PC-3 (cell line): ENCODE results near the gene UBTF. TPM values are rescaled to one million over a fixed set of nuclear protein-coding genes. Genes with fewer than 3 reads are reported as not detected.

Source experiments
- ATAC-seq: fragments of 200-7000 bp; cut with Tn5 transposase; 2 replicates; pipeline ENCODE4 v1.9.1; 2020; ENCODE audit warnings: mild to moderate bottlenecking, moderate library complexity
- BruUV-seq: library from RNA; stranded (reverse); fragments of 400-500 nt; replicated peaks from 2 replicates; lab custom pipeline; 2021; lab: Mats Ljungman, UMichigan
- CTCF ChIA-PET: fragments of 300-600 bp; sonication (Branson Sonifier 250); formaldehyde crosslinking; loops from one replicate; lab custom pipeline; 2022; ENCODE audit warnings: antibody characterized with exemption; lab: Charles Lee
- POLR2A ChIA-PET: fragments of 300-600 bp; sonication (Branson Sonifier 250); formaldehyde crosslinking; loops from one replicate; lab custom pipeline; 2022; ENCODE audit warnings: antibody characterized with exemption; ENCODE audit not compliant: unreplicated experiment; lab: Charles Lee
- DNase-seq: peaks from one replicate; pipeline ENCODE4 v3.0.0-alpha.2; 2015
- H2AFZ ChIP-seq: fragments of 300-600 bp; sonication (generic); 2 replicates; pipeline ENCODE4 v1.6.0; 2016; ENCODE audit warnings: antibody characterized with exemption, low read length
- H3F3A ChIP-seq: fragments of 300-600 bp; sonication (generic); one replicate; pipeline ENCODE4 v1.6.0; 2017; ENCODE audit warnings: antibody characterized with exemption, low read length, control low read depth, mild to moderate bottlenecking; ENCODE audit not compliant: unreplicated experiment
- H3K27ac ChIP-seq: fragments of 300-600 bp; sonication (generic); 2 replicates; pipeline ENCODE4 v1.5.1; 2016; ENCODE audit warnings: mild to moderate bottlenecking, low read length
- H3K27me3 ChIP-seq: fragments of 300-600 bp; sonication (generic); 2 replicates; pipeline ENCODE4 v1.6.1; 2016; ENCODE audit warnings: low read length, mixed read lengths
- H3K36me3 ChIP-seq: fragments of 300-600 bp; sonication (generic); 2 replicates; pipeline ENCODE4 v1.6.1; 2016; ENCODE audit warnings: low read depth, mixed run types, low read length, mixed read lengths
- H3K4me1 ChIP-seq: fragments of 300-600 bp; sonication (generic); 2 replicates; pipeline ENCODE4 v1.5.1; 2016; ENCODE audit warnings: low read length; ENCODE audit not compliant: insufficient read depth
- H3K4me2 ChIP-seq: fragments of 300-600 bp; sonication (generic); 2 replicates; pipeline ENCODE4 v1.6.0; 2016; ENCODE audit warnings: low read length
- H3K4me3 ChIP-seq: fragments of 300-600 bp; sonication (generic); 2 replicates; pipeline ENCODE4 v1.5.1; 2016; ENCODE audit warnings: mild to moderate bottlenecking, low read length, mixed read lengths
- H3K79me2 ChIP-seq: fragments of 300-600 bp; sonication (generic); 2 replicates; pipeline ENCODE4 v1.6.1; 2017; ENCODE audit warnings: low read length, mixed read lengths
- H3K9ac ChIP-seq: fragments of 300-600 bp; sonication (generic); 2 replicates; pipeline ENCODE4 v1.6.0; 2016; ENCODE audit warnings: mild to moderate bottlenecking, low read length
- H3K9me2 ChIP-seq: fragments of 300-600 bp; sonication (generic); replicated peaks from 2 replicates; pipeline ENCODE4 v1.6.1; 2016; ENCODE audit warnings: mixed run types, low read length, mixed read lengths
- H3K9me3 ChIP-seq: fragments of 300-600 bp; sonication (generic); 2 replicates; pipeline ENCODE4 v1.6.1; 2016; ENCODE audit warnings: low read length, mixed read lengths
- H4K20me1 ChIP-seq: fragments of 300-600 bp; sonication (generic); 2 replicates; pipeline ENCODE4 v1.6.1; 2016; ENCODE audit warnings: low read length, mixed read lengths
- CTCF ChIP-seq: fragments of 300-600 bp; sonication (generic); conservative IDR thresholded peaks from 2 replicates; pipeline ENCODE4 v1.5.1; 2017; ENCODE audit warnings: antibody characterized with exemption, low read depth, mild to moderate bottlenecking, low read length
- EZH2 ChIP-seq: fragments of 300-600 bp; sonication (generic); IDR thresholded peaks from one replicate; pipeline ENCODE4 v1.6.1; 2017; ENCODE audit warnings: antibody characterized with exemption, mild to moderate bottlenecking, low read length; ENCODE audit not compliant: unreplicated experiment
- EZH2phosphoT487 ChIP-seq: fragments of 300-600 bp; sonication (generic); IDR thresholded peaks from 2 replicates; pipeline ENCODE4 v1.6.1; 2018; ENCODE audit warnings: mild to moderate bottlenecking, antibody characterized with exemption, low read length, borderline replicate concordance
- intact Hi-C: fragments of 100-400 bp; cut with micrococcal nuclease; formaldehyde crosslinking; loops from 2 replicates; pipeline ENCODE4 v1.9.0; 2023
- total RNA-seq: library from RNA; depleted of rRNA; stranded (reverse); fragments of >200 nt; gene quantifications from 2 replicates; pipeline ENCODE4 v1.2.3, GENCODE V29; 2014

Gene UBTF
- total RNA-seq, 1 experiment from 2014 or later: 139 TPM

- ChIA-PET POLR2A (interaction anchor here (0.6 kb wide), 1 partner anchor 168 kb away, joined by 5 read pairs; no protein-coding TSS in a partner anchor), CTCF (interaction anchor here (0.5 kb wide), 1 partner anchor 214 kb away, joined by 3 read pairs; no protein-coding TSS in a partner anchor)
- Histone ChIP-seq H4K20me1 (no peaks in the 10 kb centered on the region), H3K79me2 (no peaks in the 10 kb centered on the region), H3F3A (no peaks in the 10 kb centered on the region), H3K4me1 (peaks cover 9% of the 10 kb centered on the region), H3K27ac (no peak overlapping the region), H3K4me2 (no peak overlapping the region), H3K9me3 (no peaks in the 10 kb centered on the region), H2AFZ (no peak overlapping the region), H3K4me3 (no peak overlapping the region), H3K27me3 (no peaks in the 10 kb centered on the region), H3K9ac (no peak overlapping the region), H3K9me2 (no peaks in the 10 kb centered on the region), H3K36me3 (no peaks in the 10 kb centered on the region; the same call in 1 of the 2 replicates)
- TF ChIP-seq EZH2 (no peak), EZH2phosphoT487 (no peak)
- DNase-seq: no peak
- intact Hi-C loops: no loop called here
- ATAC-seq: no peak
- BruUV-seq: no TSS peak
Measured at GRCh38 chr17:44171931-44172455, 47.5 kb downstream of the UBTF start.

GRCh38 chr17:44170499-44171201, 48.8 kb downstream of the UBTF start, which contains the start of gene ASB16:
TSS of gene ASB16 (plus strand) at chr17:44170704. CDS start at chr17:44170790, 86 bp downstream.
- no peak within 1 kb of the TSS for H3K4me2 ChIP-seq
- no peak within 1 kb of the TSS for H3K4me3 ChIP-seq
- no peaks in the 10 kb centered on the region for H3K9me2 ChIP-seq
- H3K4me1 ChIP-seq: peaks cover 9% of the 10 kb centered on the region
- no peaks in the 10 kb centered on the region for H3K79me2 ChIP-seq
- DNase-seq (no peak), ATAC-seq (no peak; the same call in 1 of the 2 replicates)
- no peaks in the 10 kb centered on the region for H3F3A ChIP-seq
- intact Hi-C loops: no loop called here
- POLR2A ChIA-PET: interaction anchor here (0.7 kb wide), 1 partner anchor 163 kb away, joined by 4 read pairs; no protein-coding TSS in a partner anchor
- no peaks in the 10 kb centered on the region for H3K36me3 ChIP-seq
- no peak within 1 kb of the TSS for H3K27ac ChIP-seq
- no TSS peak for BruUV-seq
- H3K27me3 ChIP-seq: no peaks in the 10 kb centered on the region
- CTCF ChIA-PET: no interaction called here
- no peaks in the 10 kb centered on the region for H4K20me1 ChIP-seq
- no peaks in the 10 kb centered on the region for H3K9me3 ChIP-seq
- H2AFZ ChIP-seq: no peak within 1 kb of the TSS
- no peak within 1 kb of the TSS for H3K9ac ChIP-seq
- TF ChIP-seq CTCF (no peak), EZH2 (no peak), EZH2phosphoT487 (no peak)

- ChIA-PET POLR2A (interaction anchor here (0.7 kb wide), 1 partner anchor 164 kb away, joined by 4 read pairs; no protein-coding TSS in a partner anchor), CTCF (no interaction called here)
- Histone ChIP-seq H3F3A (no peaks in the 10 kb centered on the region), H3K27me3 (no peaks in the 10 kb centered on the region), H3K27ac (no peak overlapping the region), H3K9me2 (no peaks in the 10 kb centered on the region), H3K9me3 (no peaks in the 10 kb centered on the region), H3K9ac (no peak overlapping the region), H3K4me3 (no peak overlapping the region), H2AFZ (no peak overlapping the region), H3K79me2 (no peaks in the 10 kb centered on the region), H3K36me3 (no peaks in the 10 kb centered on the region), H4K20me1 (no peaks in the 10 kb centered on the region), H3K4me2 (no peak overlapping the region), H3K4me1 (peaks cover 9% of the 10 kb centered on the region)
- BruUV-seq: no TSS peak
- no peak for ATAC-seq
- intact Hi-C loops: no loop called here
- no peak for DNase-seq
- no peak for TF ChIP-seq CTCF
- TF ChIP-seq EZH2phosphoT487: no peak
- TF ChIP-seq EZH2: no peak
Measured at GRCh38 chr17:44170135-44170498, 49.4 kb downstream of the UBTF start.
